Right atrium auricular region (tissue), 2 donors: ENCODE measurements around the gene ARID5B. TPM values are rescaled to one million over a fixed set of nuclear protein-coding genes. Genes with fewer than 3 reads are reported as not detected.
A peak's percentile ranks its signal among the peaks of the same experiment; 100 is the strongest.

ENCODE experiments used
- DNase-seq: peaks from one replicate; pipeline ENCODE4 v3.0.0-alpha.2; 2019; ENCODE audit warnings: low spot score
- H3K27ac ChIP-seq, 2 donors: fragments of 200-600 bp; sonication (generic); 1 replicate in 1 of 2; 2 replicates in 1 of 2; pipeline ENCODE4 v1.5.1; 2016 to 2019
- H3K27me3 ChIP-seq, 2 donors: fragments of 200-600 bp; sonication (generic); one replicate each; pipeline versions ENCODE4 v1.5.1 to v1.6.0; 2017 to 2019
- H3K36me3 ChIP-seq: fragments of 200-600 bp; sonication (generic); one replicate; pipeline ENCODE4 v1.5.1; 2016
- H3K4me1 ChIP-seq, 2 donors: fragments of 200-600 bp; sonication (generic); one replicate each; pipeline versions ENCODE4 v1.5.1 to v1.6.0; 2017 to 2019
- H3K4me3 ChIP-seq, 2 donors: fragments of 200-600 bp; sonication (generic); 1 replicate in 1 of 2; 2 replicates in 1 of 2; pipeline ENCODE4 v1.5.1; 2017 to 2019; ENCODE audit warnings: mild to moderate bottlenecking in 1 of 2, moderate library complexity in 1 of 2
- H3K9me3 ChIP-seq, 2 donors: fragments of 200-600 bp; sonication (generic); one replicate each; pipeline ENCODE4 v1.5.1; 2019
- CTCF ChIP-seq, 2 donors: fragments of 200-600 bp; sonication (generic); IDR thresholded peaks; one replicate each; pipeline ENCODE4 v1.5.1; 2019; ENCODE audit warnings: antibody characterized with exemption in 2 of 2
- total RNA-seq, 2 donors: library from RNA; depleted of rRNA; stranded (reverse); fragments of >200 nt; gene quantifications; one replicate each; pipeline ENCODE4 v1.1.0, GENCODE V29; 2016

The ARID5B gene
- total RNA-seq, 2 donors from 2014 or later: 37.9 to 53.4 TPM

GRCh38 chr10:62005687-62006086 lies 104.2 kb downstream of the ARID5B start:
- Histone ChIP-seq H3K27ac (peak overlapping the region in 1 of 2 donors; percentile 19), H3K27me3 (no peaks in the 10 kb centered on the region), H3K4me3 (no peak overlapping the region), H3K4me1 (peaks cover 0 to 13% of the 10 kb centered on the region in 2 donors), H3K36me3 (no peaks in the 10 kb centered on the region), H3K9me3 (no peaks in the 10 kb centered on the region)
- TF ChIP-seq CTCF (IDR thresholded peaks at IDR 0.05): no peak
- no peak for DNase-seq

- H3K9me3 ChIP-seq: no peaks in the 10 kb centered on the region
- no peaks in the 10 kb centered on the region for H3K27me3 ChIP-seq
- H3K27ac ChIP-seq: no peak overlapping the region
- H3K36me3 ChIP-seq: no peaks in the 10 kb centered on the region
- H3K4me3 ChIP-seq: no peak overlapping the region
- no peak for TF ChIP-seq CTCF (IDR thresholded peaks at IDR 0.05)
- peaks cover 0 to 13% of the 10 kb centered on the region in 2 donors for H3K4me1 ChIP-seq
- no peak for DNase-seq
These were observed 105.6 kb downstream of the ARID5B start for GRCh38 chr10:62007145-62007544.

DNA sequence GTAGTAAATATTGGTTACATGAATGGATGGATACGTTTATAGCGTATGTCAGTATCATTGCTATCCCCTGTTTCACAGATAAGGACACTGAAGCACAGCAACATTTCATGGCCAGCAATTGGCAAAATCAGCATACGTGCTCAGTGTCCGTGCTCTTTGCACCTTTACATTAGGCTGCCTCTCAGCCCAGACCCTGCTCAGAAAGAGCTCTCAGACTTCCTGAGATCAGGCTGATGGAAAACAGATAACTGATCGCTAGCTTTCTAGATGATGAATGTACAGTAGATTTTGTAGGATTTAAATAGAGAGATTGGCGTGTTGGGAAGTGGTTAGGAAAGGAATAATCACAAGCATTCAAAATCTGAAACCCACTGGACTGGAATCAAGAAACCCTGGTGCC lies 106.7 kb downstream of the ARID5B start:
- Histone ChIP-seq H3K4me1 (peaks cover 0 to 13% of the 10 kb centered on the region in 2 donors), H3K27ac (no peak overlapping the region), H3K9me3 (no peaks in the 10 kb centered on the region), H3K4me3 (no peak overlapping the region), H3K27me3 (no peaks in the 10 kb centered on the region), H3K36me3 (no peaks in the 10 kb centered on the region)
- no peak for DNase-seq
- TF ChIP-seq CTCF (IDR thresholded peaks at IDR 0.05): no peak

- no peak overlapping the region for H3K4me3 ChIP-seq
- H3K9me3 ChIP-seq: no peaks in the 10 kb centered on the region
- peaks cover 0 to 11% of the 10 kb centered on the region in 2 donors for H3K4me1 ChIP-seq
- no peaks in the 10 kb centered on the region for H3K36me3 ChIP-seq
- TF ChIP-seq CTCF (IDR thresholded peaks at IDR 0.05): no peak
- H3K27ac ChIP-seq: no peak overlapping the region
- DNase-seq: no peak
- H3K27me3 ChIP-seq: no peaks in the 10 kb centered on the region
These were observed 107.4 kb downstream of the ARID5B start for GRCh38 chr10:62008946-62009345.

- Histone ChIP-seq H3K36me3 (no peaks in the 10 kb centered on the region), H3K27ac (no peak overlapping the region)
These were observed 108.9 kb downstream of the ARID5B start for GRCh38 chr10:62010366-62010765.

More at GRCh38 chr10:62010366-62010765, 108.9 kb downstream of the ARID5B start:
- DNase-seq: no peak
- Histone ChIP-seq H3K4me3 (no peak overlapping the region), H3K9me3 (no peaks in the 10 kb centered on the region), H3K4me1 (no peaks in the 10 kb centered on the region), H3K27me3 (no peaks in the 10 kb centered on the region)
- TF ChIP-seq CTCF (IDR thresholded peaks at IDR 0.05): no peak
